GM21526 (cell line): ENCODE data around the gene FOXD4L3.
A peak's percentile ranks its signal among the peaks of the same experiment; 100 is the strongest.
"Not testable (repeated sequence)": the region's sequence is repeated elsewhere in the genome, so short reads cannot be mapped to it uniquely, and the experiment has no call there.

Source experiments
- ATAC-seq: cut with Tn5 transposase; IDR thresholded peaks from one replicate; pipeline ENCODE4 v1.9.1; 2021; ENCODE audit warnings: moderate library complexity; ENCODE audit not compliant: unreplicated experiment, low FRiP score

FOXD4L3 gene

GRCh38 chr9:68302567-68302966, at the start of gene FOXD4L3:
Gene FOXD4L3, plus strand, starts transcription at chr9:68302867. Its CDS starts 85 bp downstream, at chr9:68302952.
- not testable (repeated sequence) for ATAC-seq

- ATAC-seq, result not testable (repeated sequence)
These were observed 21.6 kb upstream of the FOXD4L3 start for GRCh38 chr9:68281041-68281440.

- ATAC-seq, result not testable (repeated sequence)
These were observed 1.1 kb downstream of the FOXD4L3 start for GRCh38 chr9:68303771-68304170.

- ATAC-seq, result not testable (repeated sequence)
These were observed 1.5 kb downstream of the FOXD4L3 start for GRCh38 chr9:68304212-68304611.

GRCh38 chr9:68304777-68305176, 2.1 kb downstream of the FOXD4L3 start:
- not testable (repeated sequence) for ATAC-seq

- ATAC-seq, result not testable (repeated sequence)
These were observed 3.1 kb downstream of the FOXD4L3 start for GRCh38 chr9:68305680-68306285.

- not testable (repeated sequence) for ATAC-seq
These were observed 3.8 kb downstream of the FOXD4L3 start for GRCh38 chr9:68306391-68306964.

GRCh38 chr9:68307127-68307526, 4.5 kb downstream of the FOXD4L3 start:
- ATAC-seq, result not testable (repeated sequence)

GRCh38 chr9:68307654-68308053, 5.0 kb downstream of the FOXD4L3 start:
- ATAC-seq, result not testable (repeated sequence)

GRCh38 chr9:68311208-68311607, 8.5 kb downstream of the FOXD4L3 start:
- ATAC-seq, result not testable (repeated sequence)

- not testable (repeated sequence) for ATAC-seq
These were observed 15.5 kb downstream of the FOXD4L3 start for GRCh38 chr9:68318209-68318608.

GRCh38 chr9:68323749-68324148, 21.1 kb downstream of the FOXD4L3 start:
- ATAC-seq, result not testable (repeated sequence)

GRCh38 chr9:68324518-68324917, 21.9 kb downstream of the FOXD4L3 start:
- not testable (repeated sequence) for ATAC-seq

- ATAC-seq, result not testable (repeated sequence)
These were observed 26.4 kb downstream of the FOXD4L3 start for GRCh38 chr9:68329106-68329505.

GRCh38 chr9:68330531-68331173, 28.0 kb downstream of the FOXD4L3 start:
- ATAC-seq, result not testable (repeated sequence)

GRCh38 chr9:68332122-68332521, 29.5 kb downstream of the FOXD4L3 start:
- ATAC-seq, result not testable (repeated sequence)

GRCh38 chr9:68335935-68336334, 33.3 kb downstream of the FOXD4L3 start:
- ATAC-seq, result not testable (repeated sequence)

- ATAC-seq, result not testable (repeated sequence)
These were observed 34.1 kb downstream of the FOXD4L3 start for GRCh38 chr9:68336639-68337339.

GRCh38 chr9:68338000-68338399, 35.3 kb downstream of the FOXD4L3 start:
- ATAC-seq, result not testable (repeated sequence)

GRCh38 chr9:68342265-68343025, 39.8 kb downstream of the FOXD4L3 start:
- peak; percentile 95 for ATAC-seq
